ENCODE measurements around the gene TNFRSF14. TPM values are rescaled to one million over a fixed set of nuclear protein-coding genes. Genes with fewer than 3 reads are reported as not detected.
A peak's percentile ranks its signal among the peaks of the same experiment; 100 is the strongest.

TNFRSF14 gene
- total RNA-seq, 6 experiments from 2014 or later = 7.4 to 14.2 (median 11.5) TPM

- Mint-ChIP-seq H3K27me3 (ENCODE audit: insufficient read depth) (peaks cover 6% of the 10 kb centered on the region), H3K4me3 (peak overlapping the region; percentile 73), H3K36me3 (ENCODE audit: low read depth) (no peaks in the 10 kb centered on the region), H3K27ac (peak overlapping the region; percentile 90), H3K4me1 (ENCODE audit: low read depth) (peaks cover 43% of the 10 kb centered on the region), H3K9me3 (no peaks in the 10 kb centered on the region)
- no peak for TF ChIP-seq CTCF (IDR thresholded peaks at IDR 0.05)
- peak; percentile 69 for DNase-seq
Measured at GRCh38 chr1:2534687-2535441, 21.3 kb upstream of the TNFRSF14 start.

DNA sequence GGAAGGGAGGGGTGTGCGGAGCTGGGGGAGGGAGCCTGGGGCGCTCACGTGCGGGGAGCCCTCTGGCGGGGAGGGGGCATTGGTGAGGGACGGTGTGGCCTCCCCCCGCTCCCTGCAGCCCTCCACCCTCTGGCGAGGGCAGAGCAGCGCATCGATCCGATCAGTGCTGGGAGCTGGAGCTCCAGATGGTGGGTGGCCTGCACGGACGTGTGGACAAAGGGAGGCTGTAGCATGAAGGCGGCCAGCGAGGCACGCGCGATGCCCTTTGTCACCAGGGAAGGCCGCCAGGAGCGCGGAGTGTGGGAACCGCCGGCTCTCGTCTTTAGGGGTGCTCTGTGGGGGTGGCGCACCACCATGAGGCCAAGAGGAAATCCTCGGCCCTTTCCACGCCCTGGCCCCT lies 20.7 kb upstream of the TNFRSF14 start:
- TF ChIP-seq CTCF (IDR thresholded peaks at IDR 0.05) = peak; percentile 35; the same call in 1 of the 2 replicates
- Mint-ChIP-seq H3K27me3 (ENCODE audit: insufficient read depth) (peaks cover 6% of the 10 kb centered on the region), H3K4me3 (peak overlapping the region; percentile 73), H3K4me1 (ENCODE audit: low read depth) (peaks cover 43% of the 10 kb centered on the region), H3K9me3 (no peaks in the 10 kb centered on the region), H3K36me3 (ENCODE audit: low read depth) (no peaks in the 10 kb centered on the region), H3K27ac (peak overlapping the region; percentile 90)
- DNase-seq = no peak

DNA sequence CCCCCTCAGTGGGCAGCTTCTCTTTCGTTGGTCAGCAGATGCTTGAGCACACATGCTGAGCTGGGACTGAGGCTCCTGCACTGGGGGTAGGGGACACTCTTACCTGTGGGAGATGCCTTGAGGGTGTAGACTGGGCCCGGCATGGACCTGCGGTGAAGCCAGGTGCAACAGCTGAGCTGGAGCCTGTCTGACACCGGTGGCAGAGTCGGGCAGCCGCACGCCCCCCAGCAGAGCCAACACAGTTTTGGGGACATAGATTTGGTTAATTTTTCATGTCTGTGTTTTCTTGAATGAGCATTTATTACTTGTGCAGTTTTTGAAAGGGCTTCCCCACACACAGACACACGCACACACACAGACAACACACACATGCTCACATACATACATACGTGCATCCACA lies 20.2 kb upstream of the TNFRSF14 start:
- no peak for DNase-seq
- Mint-ChIP-seq H3K9me3 (no peaks in the 10 kb centered on the region), H3K36me3 (ENCODE audit: low read depth) (no peaks in the 10 kb centered on the region), H3K4me3 (no peak overlapping the region), H3K27me3 (ENCODE audit: insufficient read depth) (peaks cover 6% of the 10 kb centered on the region), H3K27ac (peak overlapping the region; percentile 65; the same call in 1 of the 2 replicates), H3K4me1 (ENCODE audit: low read depth) (peaks cover 39% of the 10 kb centered on the region)
- TF ChIP-seq CTCF (IDR thresholded peaks at IDR 0.05) = no peak

DNA sequence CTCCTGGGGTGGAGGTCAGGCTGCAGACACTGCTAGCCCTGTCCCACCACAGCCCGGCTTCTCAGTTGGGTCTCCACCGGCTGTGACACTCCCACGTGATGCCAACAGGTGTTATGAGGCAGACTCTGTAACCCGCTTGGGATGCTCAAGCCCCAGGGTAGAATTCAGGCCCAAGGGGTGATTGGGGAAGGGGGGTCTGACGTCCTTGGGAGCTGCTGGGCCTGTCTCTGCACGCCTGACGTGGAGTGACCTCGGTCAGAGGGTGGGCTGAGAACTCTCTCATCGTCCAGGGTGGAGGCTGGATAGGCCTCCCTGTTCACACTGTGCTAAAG lies 18.4 kb upstream of the TNFRSF14 start:
- no peaks in the 10 kb centered on the region for H3K9me3 Mint-ChIP-seq
- peaks cover 6% of the 10 kb centered on the region for H3K27me3 Mint-ChIP-seq (ENCODE audit: insufficient read depth)
- H3K36me3 Mint-ChIP-seq (ENCODE audit: low read depth) = no peaks in the 10 kb centered on the region
- no peak for DNase-seq
- H3K4me3 Mint-ChIP-seq = no peak overlapping the region
- peaks cover 36% of the 10 kb centered on the region for H3K4me1 Mint-ChIP-seq (ENCODE audit: low read depth)
- H3K27ac Mint-ChIP-seq = no peak overlapping the region
- TF ChIP-seq CTCF (IDR thresholded peaks at IDR 0.05) = no peak

DNA sequence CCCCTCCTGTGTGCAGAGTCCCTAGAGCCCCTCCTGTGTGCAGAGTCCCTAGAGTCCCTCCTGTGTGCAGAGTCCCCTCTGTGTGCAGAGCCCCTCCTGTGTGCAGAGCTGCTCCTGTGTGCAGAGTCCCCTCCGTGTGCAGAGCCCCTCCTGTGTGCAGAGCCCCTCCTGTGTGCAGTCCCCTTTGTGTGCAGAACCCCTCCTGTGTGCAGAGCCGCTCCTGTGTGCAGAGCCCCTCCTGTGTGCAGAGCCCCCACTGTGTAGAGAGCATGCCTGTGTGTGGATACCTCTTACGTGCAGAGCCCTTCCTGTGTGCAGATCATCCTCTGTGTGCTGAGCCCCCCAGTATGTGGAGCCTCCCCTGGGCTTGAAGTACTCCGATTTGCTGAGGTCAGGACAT lies 17.8 kb upstream of the TNFRSF14 start:
- Mint-ChIP-seq H3K27ac (no peak overlapping the region), H3K27me3 (ENCODE audit: insufficient read depth) (peaks cover 6% of the 10 kb centered on the region), H3K9me3 (no peaks in the 10 kb centered on the region), H3K4me1 (ENCODE audit: low read depth) (peaks cover 30% of the 10 kb centered on the region), H3K4me3 (no peak overlapping the region), H3K36me3 (ENCODE audit: low read depth) (no peaks in the 10 kb centered on the region)
- no peak for TF ChIP-seq CTCF (IDR thresholded peaks at IDR 0.05)
- DNase-seq = no peak
